Measurements from ENCODE around the gene CDH4. TPM values are rescaled to one million over a fixed set of nuclear protein-coding genes. Genes with fewer than 3 reads are reported as not detected.

The CDH4 gene
- total RNA-seq, 1 experiment from 2014 or later: not detected

GRCh38 chr20:61712688-61713087 is 460.6 kb downstream of the CDH4 start:
- TF ChIP-seq REST (IDR thresholded peaks at IDR 0.05; ENCODE audit: insufficient read depth in 1 of 2, low read depth in 2 of 2, low read length in 1 of 2): no peak
- TF ChIP-seq, protein P1, sequence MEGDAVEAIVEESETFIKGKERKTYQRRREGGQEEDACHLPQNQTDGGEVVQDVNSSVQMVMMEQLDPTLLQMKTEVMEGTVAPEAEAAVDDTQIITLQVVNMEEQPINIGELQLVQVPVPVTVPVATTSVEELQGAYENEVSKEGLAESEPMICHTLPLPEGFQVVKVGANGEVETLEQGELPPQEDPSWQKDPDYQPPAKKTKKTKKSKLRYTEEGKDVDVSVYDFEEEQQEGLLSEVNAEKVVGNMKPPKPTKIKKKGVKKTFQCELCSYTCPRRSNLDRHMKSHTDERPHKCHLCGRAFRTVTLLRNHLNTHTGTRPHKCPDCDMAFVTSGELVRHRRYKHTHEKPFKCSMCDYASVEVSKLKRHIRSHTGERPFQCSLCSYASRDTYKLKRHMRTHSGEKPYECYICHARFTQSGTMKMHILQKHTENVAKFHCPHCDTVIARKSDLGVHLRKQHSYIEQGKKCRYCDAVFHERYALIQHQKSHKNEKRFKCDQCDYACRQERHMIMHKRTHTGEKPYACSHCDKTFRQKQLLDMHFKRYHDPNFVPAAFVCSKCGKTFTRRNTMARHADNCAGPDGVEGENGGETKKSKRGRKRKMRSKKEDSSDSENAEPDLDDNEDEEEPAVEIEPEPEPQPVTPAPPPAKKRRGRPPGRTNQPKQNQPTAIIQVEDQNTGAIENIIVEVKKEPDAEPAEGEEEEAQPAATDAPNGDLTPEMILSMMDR (IDR thresholded peaks at IDR 0.05): no peak
- no peak for TF ChIP-seq TCF7L2 (IDR thresholded peaks at IDR 0.05; ENCODE audit: low read depth, low read length)
- TF ChIP-seq SIN3A (IDR thresholded peaks at IDR 0.05; ENCODE audit: borderline replicate concordance, insufficient read depth, low read depth, low read length): no peak
- no peak for TF ChIP-seq POLR2AphosphoS5 (IDR thresholded peaks at IDR 0.05; ENCODE audit: low read depth, low read length)
- in situ Hi-C loops (cut with HindIII; ENCODE audit: low pct_unique_long_range_greater_than_20kb, low sequenced_read_pairs): no loop called here
- Histone ChIP-seq H3K4me1 (ENCODE audit: control insufficient read depth, insufficient read depth, low read length) (no peaks in the 10 kb centered on the region), H3K36me3 (ENCODE audit: control insufficient read depth, insufficient read depth, low read length) (no peaks in the 10 kb centered on the region), H3K27ac (ENCODE audit: low read length) (no peak overlapping the region), H3K9me3 (ENCODE audit: control insufficient read depth, insufficient read depth, low read depth, low read length) (no peaks in the 10 kb centered on the region), H3K4me3 (ENCODE audit: low read depth in 2 of 2, low read length in 2 of 2) (no peak overlapping the region), H3K27me3 (ENCODE audit: control insufficient read depth, insufficient read depth, low read length) (no peaks in the 10 kb centered on the region; the same call in 1 of the 2 replicates)
- intact Hi-C loops (cut with micrococcal nuclease; ENCODE audit: unreplicated experiment): no loop called here
- CTCF ChIA-PET: no interaction called here
- no peak for DNase-seq (ENCODE audit: low read depth, low spot score)
- no peak for ATAC-seq
- no TSS peak for BruUV-seq (replicated peaks)
- POLR2A ChIA-PET: no interaction called here

DNA sequence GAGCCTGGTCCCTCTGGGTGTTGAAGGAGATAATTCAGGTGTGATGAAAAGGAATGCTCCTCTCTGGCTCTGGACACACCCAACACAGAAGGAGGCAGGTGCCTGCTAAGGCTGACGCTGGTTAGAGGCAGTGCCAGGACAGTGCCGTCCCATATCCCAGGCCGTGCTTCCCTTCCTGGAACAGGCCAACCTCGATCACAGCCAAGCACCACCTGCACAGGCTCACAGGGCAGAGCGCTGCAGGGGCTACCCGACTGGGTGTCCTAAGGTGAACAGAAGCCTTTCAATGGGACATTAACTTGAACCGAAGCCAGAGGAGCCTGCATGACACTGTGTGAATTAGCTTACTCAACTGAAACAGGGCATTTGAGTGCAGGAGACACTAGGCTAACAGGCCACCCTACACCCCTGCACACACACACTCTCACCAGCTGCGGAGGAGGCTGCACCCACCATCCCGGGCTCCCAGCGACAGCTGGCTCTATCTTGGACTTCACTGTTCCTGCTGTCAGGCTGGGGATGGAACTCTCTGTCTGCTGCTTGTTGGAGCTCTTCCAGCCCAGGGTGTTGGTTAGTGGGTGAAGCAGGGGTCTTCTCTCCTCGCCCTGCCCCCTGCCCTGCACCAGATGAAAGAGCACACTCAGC is 466.4 kb downstream of the CDH4 start:
- CTCF ChIA-PET: no interaction called here
- no peak for ATAC-seq
- BruUV-seq (replicated peaks): no TSS peak

More for the DNA sequence above, 466.4 kb downstream of the CDH4 start:
- Histone ChIP-seq H3K4me1 (ENCODE audit: control insufficient read depth, insufficient read depth, low read length) (no peaks in the 10 kb centered on the region), H3K27me3 (ENCODE audit: control insufficient read depth, insufficient read depth, low read length) (no peaks in the 10 kb centered on the region; the same call in 1 of the 2 replicates), H3K36me3 (ENCODE audit: control insufficient read depth, insufficient read depth, low read length) (no peaks in the 10 kb centered on the region), H3K4me3 (ENCODE audit: low read depth in 2 of 2, low read length in 2 of 2) (no peak overlapping the region), H3K9me3 (ENCODE audit: control insufficient read depth, insufficient read depth, low read depth, low read length) (no peaks in the 10 kb centered on the region), H3K27ac (ENCODE audit: low read length) (no peak overlapping the region)
- no peak for DNase-seq (ENCODE audit: low read depth, low spot score)
- POLR2A ChIA-PET: no interaction called here
- in situ Hi-C loops (cut with HindIII; ENCODE audit: low pct_unique_long_range_greater_than_20kb, low sequenced_read_pairs): no loop called here
- intact Hi-C loops (cut with micrococcal nuclease; ENCODE audit: unreplicated experiment): no loop called here
- TF ChIP-seq SIN3A (IDR thresholded peaks at IDR 0.05; ENCODE audit: borderline replicate concordance, insufficient read depth, low read depth, low read length): no peak
- TF ChIP-seq POLR2AphosphoS5 (IDR thresholded peaks at IDR 0.05; ENCODE audit: low read depth, low read length): no peak
- no peak for TF ChIP-seq TCF7L2 (IDR thresholded peaks at IDR 0.05; ENCODE audit: low read depth, low read length)
- no peak for TF ChIP-seq REST (IDR thresholded peaks at IDR 0.05; ENCODE audit: insufficient read depth in 1 of 2, low read depth in 2 of 2, low read length in 1 of 2)
- TF ChIP-seq, protein P1 (IDR thresholded peaks at IDR 0.05): no peak
